ENCODE data around the gene DOCK2.

The DOCK2 gene

GRCh38 chr5:170095646-170096045 lies 458.6 kb downstream of the DOCK2 start:
- DNase-seq (ENCODE audit: low spot score): no peak

GRCh38 chr5:170097934-170098333 lies 460.9 kb downstream of the DOCK2 start:
- DNase-seq (ENCODE audit: low spot score): no peak

- peak; percentile 39 for DNase-seq (ENCODE audit: low spot score)
Measured at GRCh38 chr5:170100066-170100943, 463.2 kb downstream of the DOCK2 start.

GRCh38 chr5:170103447-170103846 lies 466.4 kb downstream of the DOCK2 start:
- DNase-seq (ENCODE audit: low spot score): no peak

GRCh38 chr5:170104299-170104698 lies 467.2 kb downstream of the DOCK2 start:
- DNase-seq (ENCODE audit: low spot score): no peak

GRCh38 chr5:170104710-170105109 lies 467.6 kb downstream of the DOCK2 start:
- no peak for DNase-seq (ENCODE audit: low spot score)

GRCh38 chr5:170105642-170106611 lies 468.9 kb downstream of the DOCK2 start, which contains the start of gene FOXI1:
Gene FOXI1, plus strand, starts transcription at chr5:170105897. Its CDS starts 61 bp downstream, at chr5:170105958.
- DNase-seq (ENCODE audit: low spot score): peak; percentile 21

GRCh38 chr5:170107674-170108073 lies 470.6 kb downstream of the DOCK2 start:
- DNase-seq (ENCODE audit: low spot score): no peak

- DNase-seq (ENCODE audit: low spot score): no peak
Measured at GRCh38 chr5:170108266-170108785, 471.3 kb downstream of the DOCK2 start.

GRCh38 chr5:170109059-170110031 lies 472.3 kb downstream of the DOCK2 start:
- DNase-seq (ENCODE audit: low spot score): no peak

- no peak for DNase-seq (ENCODE audit: low spot score)
Measured at GRCh38 chr5:170110403-170111087, 473.5 kb downstream of the DOCK2 start.

GRCh38 chr5:170111088-170111785 lies 474.2 kb downstream of the DOCK2 start:
- DNase-seq (ENCODE audit: low spot score): no peak

GRCh38 chr5:170112876-170113521 lies 475.9 kb downstream of the DOCK2 start:
- DNase-seq (ENCODE audit: low spot score): no peak

- DNase-seq (ENCODE audit: low spot score): no peak
Measured at GRCh38 chr5:170113522-170113900, 476.4 kb downstream of the DOCK2 start.

GRCh38 chr5:170114271-170114670 lies 477.2 kb downstream of the DOCK2 start:
- DNase-seq (ENCODE audit: low spot score): no peak

- DNase-seq (ENCODE audit: low spot score): no peak
Measured at GRCh38 chr5:170115925-170116324, 478.9 kb downstream of the DOCK2 start.

GRCh38 chr5:170117736-170118135 lies 480.7 kb downstream of the DOCK2 start:
- no peak for DNase-seq (ENCODE audit: low spot score)

- DNase-seq (ENCODE audit: low spot score): no peak
Measured at GRCh38 chr5:170120576-170120975, 483.5 kb downstream of the DOCK2 start.

GRCh38 chr5:170121321-170121720 lies 484.2 kb downstream of the DOCK2 start:
- DNase-seq (ENCODE audit: low spot score): no peak
